GM18526 (cell line): ENCODE measurements around the gene PPM1M.

Source experiments
- POLR2A ChIP-seq: IDR thresholded peaks from 3 replicates; pipeline ENCODE4 v1.6.1; 2011; ENCODE audit not compliant: insufficient read length; ENCODE audit errors: extremely low read depth

Gene PPM1M

GRCh38 chr3:52222319-52223221, 23.0 kb upstream of the PPM1M start:
- TF ChIP-seq POLR2A: no peak

GRCh38 chr3:52223449-52224408, 21.8 kb upstream of the PPM1M start:
- no peak for TF ChIP-seq POLR2A

- TF ChIP-seq POLR2A: peak; percentile 80
Measured at GRCh38 chr3:52225452-52226228, 19.9 kb upstream of the PPM1M start, which contains the start of gene TLR9. TSS of gene TLR9 (minus strand) at chr3:52225645. CDS start at chr3:52225529, 116 bp downstream.

- TF ChIP-seq POLR2A: no peak
Measured at GRCh38 chr3:52226229-52226817, 19.2 kb upstream of the PPM1M start.

GRCh38 chr3:52227117-52227516, 18.4 kb upstream of the PPM1M start:
- TF ChIP-seq POLR2A: no peak

- TF ChIP-seq POLR2A: no peak
Measured at GRCh38 chr3:52227766-52228165, 17.8 kb upstream of the PPM1M start.

- TF ChIP-seq POLR2A: no peak
Measured at GRCh38 chr3:52228266-52228665, 17.3 kb upstream of the PPM1M start.

- TF ChIP-seq POLR2A: no peak
Measured at GRCh38 chr3:52228751-52229291, 16.7 kb upstream of the PPM1M start.

- no peak for TF ChIP-seq POLR2A
Measured at GRCh38 chr3:52229656-52230055, 15.9 kb upstream of the PPM1M start.

GRCh38 chr3:52230461-52230860, 15.1 kb upstream of the PPM1M start:
- no peak for TF ChIP-seq POLR2A

GRCh38 chr3:52230889-52231499, 14.6 kb upstream of the PPM1M start:
- TF ChIP-seq POLR2A: no peak

- TF ChIP-seq POLR2A: no peak
Measured at GRCh38 chr3:52231502-52232278, 13.9 kb upstream of the PPM1M start.
